ENCODE results near the gene SORD.
"Not testable (repeated sequence)": the region's sequence is repeated elsewhere in the genome, so short reads cannot be mapped to it uniquely, and the experiment has no call there.

- TF ChIP-seq YY1 (IDR thresholded peaks at IDR 0.05; ENCODE audit: insufficient read depth, insufficient read length); SUZ12 (IDR thresholded peaks at IDR 0.05; ENCODE audit: extremely low read depth, insufficient read depth, insufficient read length); ZNF274 (IDR thresholded peaks at IDR 0.05; ENCODE audit: low read depth, low read length): not testable (repeated sequence)
These were observed 8.6 kb downstream of the SORD start for GRCh38 chr15:45031522-45032028.

Measured in NT2/D1 (cell line).